SU-DHL-6 (cell line): Measurements from ENCODE around the gene B4GALT1.

ENCODE experiments used
- H2AFZ ChIP-seq: fragments of 200-600 bp; sonication (generic); 2 replicates; pipeline ENCODE4 v1.6.1; 2014; ENCODE audit warnings: low read depth, mild to moderate bottlenecking, moderate library complexity, mixed read lengths, antibody characterized with exemption, low read length; ENCODE audit not compliant: severe bottlenecking
- H3F3A ChIP-seq: fragments of 200-600 bp; shearing (Covaris generic); 2 replicates; pipeline ENCODE4 v1.6.0; 2016; ENCODE audit warnings: antibody characterized with exemption, mild to moderate bottlenecking; ENCODE audit not compliant: insufficient read depth
- H3K27ac ChIP-seq: fragments of 200-600 bp; sonication (generic); 2 replicates; pipeline ENCODE4 v1.5.1; 2016; ENCODE audit warnings: low read depth, mild to moderate bottlenecking, low read length, moderate library complexity, mixed read lengths
- H3K27me3 ChIP-seq: fragments of 200-600 bp; sonication (generic), shearing (Covaris generic); 2 replicates; pipeline ENCODE4 v1.6.0; 2014; ENCODE audit warnings: mild to moderate bottlenecking, low read length
- H3K36me3 ChIP-seq: fragments of 200-600 bp; sonication (generic); 2 replicates; pipeline ENCODE4 v1.6.1; 2014; ENCODE audit warnings: mild to moderate bottlenecking, low read length, mixed read lengths
- H3K4me2 ChIP-seq: fragments of 300-600, 200-600 bp; shearing (Covaris generic), sonication (generic); 2 replicates; pipeline ENCODE4 v1.6.0; 2014; ENCODE audit warnings: low read length, low read depth, mild to moderate bottlenecking; ENCODE audit not compliant: poor library complexity, severe bottlenecking
- H3K4me3 ChIP-seq: fragments of 200-600 bp; sonication (generic); 2 replicates; pipeline ENCODE4 v1.5.1; 2014; ENCODE audit warnings: antibody characterized with exemption, low read length, mild to moderate bottlenecking, mixed read lengths; ENCODE audit not compliant: insufficient read depth, poor library complexity, severe bottlenecking
- H3K79me2 ChIP-seq: fragments of 200-600 bp; sonication (generic); 2 replicates; pipeline ENCODE4 v1.6.1; 2014; ENCODE audit warnings: mild to moderate bottlenecking, low read length, moderate library complexity; ENCODE audit not compliant: insufficient read depth
- H3K9ac ChIP-seq: fragments of 200-600 bp; sonication (generic); 2 replicates; pipeline ENCODE4 v1.7.0; 2014; ENCODE audit warnings: mild to moderate bottlenecking, low read length
- H3K9me2 ChIP-seq: fragments of 200-600 bp; sonication (generic); replicated peaks from 2 replicates; pipeline ENCODE4 v1.6.1; 2014; ENCODE audit warnings: low read length; ENCODE audit not compliant: insufficient read depth
- H3K9me3 ChIP-seq: fragments of 200-600 bp; sonication (generic); 2 replicates; pipeline ENCODE4 v1.6.1; 2014; ENCODE audit warnings: low read length, mixed read lengths; ENCODE audit not compliant: insufficient read depth
- H4K20me1 ChIP-seq: fragments of 200-600 bp; sonication (generic); 2 replicates; pipeline ENCODE4 v1.6.1; 2014; ENCODE audit warnings: low read depth, mild to moderate bottlenecking, antibody characterized with exemption, low read length, moderate library complexity, mixed read lengths
- CTCF ChIP-seq: fragments of 200-600 bp; sonication (generic); IDR thresholded peaks from one replicate; pipeline ENCODE4 v1.5.1; 2017; ENCODE audit warnings: antibody characterized with exemption, mild to moderate bottlenecking, low read length, moderate library complexity; ENCODE audit not compliant: insufficient read depth, poor library complexity, severe bottlenecking
- EZH2phosphoT487 ChIP-seq: fragments of 200-600 bp; sonication (generic), shearing (Covaris generic); conservative IDR thresholded peaks from 2 replicates; pipeline ENCODE4 v1.6.1; 2018; ENCODE audit warnings: mild to moderate bottlenecking, antibody characterized with exemption, low read length, moderate library complexity, mixed read lengths

Gene B4GALT1

GRCh38 chr9:33133186-33133585, 34.0 kb downstream of the B4GALT1 start:
- H2AFZ ChIP-seq, result no peak overlapping the region
- H3K27me3 ChIP-seq, result no peaks in the 10 kb centered on the region
- H3K9me2 ChIP-seq, result no peaks in the 10 kb centered on the region
- no peaks in the 10 kb centered on the region for H3F3A ChIP-seq
- H3K79me2 ChIP-seq, result no peaks in the 10 kb centered on the region
- no peaks in the 10 kb centered on the region for H3K36me3 ChIP-seq
- no peak overlapping the region for H3K4me2 ChIP-seq
- no peaks in the 10 kb centered on the region; the same call in 1 of the 2 replicates for H4K20me1 ChIP-seq
- H3K27ac ChIP-seq, result no peak overlapping the region
- no peak overlapping the region for H3K9ac ChIP-seq
- TF ChIP-seq CTCF (no peak), EZH2phosphoT487 (no peak)
- no peak overlapping the region for H3K4me3 ChIP-seq
- no peaks in the 10 kb centered on the region for H3K9me3 ChIP-seq

- no peak overlapping the region for H3K27ac ChIP-seq
- no peak overlapping the region for H2AFZ ChIP-seq
- H3F3A ChIP-seq, result no peaks in the 10 kb centered on the region
- H3K9me2 ChIP-seq, result no peaks in the 10 kb centered on the region
- no peak overlapping the region for H3K4me3 ChIP-seq
- no peaks in the 10 kb centered on the region for H3K27me3 ChIP-seq
- H3K9ac ChIP-seq, result no peak overlapping the region
- TF ChIP-seq CTCF (no peak), EZH2phosphoT487 (no peak)
- no peaks in the 10 kb centered on the region for H3K36me3 ChIP-seq
- H3K9me3 ChIP-seq, result no peaks in the 10 kb centered on the region
- H3K4me2 ChIP-seq, result no peak overlapping the region
- no peaks in the 10 kb centered on the region for H3K79me2 ChIP-seq
- H4K20me1 ChIP-seq, result no peaks in the 10 kb centered on the region
These were observed 35.1 kb downstream of the B4GALT1 start for GRCh38 chr9:33131790-33132772.

- H3K27me3 ChIP-seq, result no peaks in the 10 kb centered on the region
- H3K4me2 ChIP-seq, result no peak overlapping the region
- H3K79me2 ChIP-seq, result no peaks in the 10 kb centered on the region
- no peak overlapping the region for H3K4me3 ChIP-seq
- no peak overlapping the region for H2AFZ ChIP-seq
- H3K9me3 ChIP-seq, result no peaks in the 10 kb centered on the region
- no peak overlapping the region for H3K9ac ChIP-seq
- no peaks in the 10 kb centered on the region for H3K9me2 ChIP-seq
- no peaks in the 10 kb centered on the region for H3F3A ChIP-seq
- H3K27ac ChIP-seq, result no peak overlapping the region
- no peaks in the 10 kb centered on the region for H4K20me1 ChIP-seq
- TF ChIP-seq EZH2phosphoT487 (no peak), CTCF (no peak)
- H3K36me3 ChIP-seq, result no peaks in the 10 kb centered on the region
These were observed 36.0 kb downstream of the B4GALT1 start for GRCh38 chr9:33130961-33131789.
